H1 (cell line): ENCODE results near the gene STH. TPM values are rescaled to one million over a fixed set of nuclear protein-coding genes. Genes with fewer than 3 reads are reported as not detected.

ENCODE experiments used
- CTCF ChIA-PET: fragments of 300-600 bp; sonication (Branson Sonifier 250); formaldehyde crosslinking; loops from one replicate; lab custom pipeline; 2021; ENCODE audit not compliant: partially characterized antibody; lab: Charles Lee
- POLR2A ChIA-PET: fragments of 300-600 bp; sonication (Branson Sonifier 250); formaldehyde crosslinking; loops from one replicate; lab custom pipeline; 2021; ENCODE audit warnings: inconsistent platforms; ENCODE audit not compliant: partially characterized antibody; lab: Charles Lee
- DNase-seq, 2 experiments: peaks; one replicate each; pipeline versions ENCODE4 v3.0.0 to v3.0.0-alpha.2; 2010 to 2022; ENCODE audit warnings: low spot score in 2 of 2, low read depth in 1 of 2, mixed read lengths in 1 of 2
- FAIRE-seq: peaks from 2 replicates; lab custom pipeline; 2011; peaks lifted over from hg19 to GRCh38; lab: Jason Lieb, UNC
- H2AFZ ChIP-seq: 2 replicates; pipeline ENCODE4 v1.8.1; 2012; ENCODE audit warnings: low read length, inconsistent platforms
- H2AK5ac ChIP-seq: 2 replicates; pipeline ENCODE4 v1.6.1; 2013; ENCODE audit warnings: low read depth, low read length
- H2BK120ac ChIP-seq: replicated peaks from 2 replicates; pipeline ENCODE3; 2013; ENCODE audit warnings: low read depth, low read length, inconsistent platforms
- H2BK12ac ChIP-seq: 2 replicates; pipeline ENCODE4 v1.6.1; 2013; ENCODE audit warnings: low read depth, low read length
- H2BK15ac ChIP-seq: 2 replicates; pipeline ENCODE4 v1.6.1; 2013; ENCODE audit warnings: low read length
- H2BK20ac ChIP-seq: 2 replicates; pipeline ENCODE4 v1.6.1; 2013; ENCODE audit warnings: low read length
- H2BK5ac ChIP-seq: 2 replicates; pipeline ENCODE4 v1.6.1; 2013; ENCODE audit warnings: low read depth, low read length
- H3K14ac ChIP-seq: 2 replicates; pipeline ENCODE4 v1.6.1; 2013; ENCODE audit warnings: inconsistent platforms; ENCODE audit not compliant: insufficient read length
- H3K18ac ChIP-seq: 2 replicates; pipeline ENCODE4 v1.6.1; 2013; ENCODE audit warnings: low read length; ENCODE audit errors: extremely low read depth
- H3K23ac ChIP-seq: 2 replicates; pipeline ENCODE4 v1.6.1; 2013; ENCODE audit warnings: inconsistent platforms; ENCODE audit not compliant: insufficient read length
- H3K23me2 ChIP-seq: 2 replicates; pipeline ENCODE4 v1.6.1; 2013; ENCODE audit warnings: low read depth, low read length
- H3K27ac ChIP-seq: 2 replicates; pipeline ENCODE4 v1.6.1; 2011; ENCODE audit warnings: low read depth, low read length, inconsistent platforms
- H3K27me3 ChIP-seq, 4 experiments: replicated peaks in 1 of 4; 1 replicate in 1 of 4; 2 replicates in 3 of 4; pipeline versions ENCODE4 v1.6.1 to v1.8.1; 2011 to 2013; ENCODE audit warnings: low read length in 3 of 4, mild to moderate bottlenecking in 3 of 4, inconsistent platforms in 2 of 4, mixed read lengths in 2 of 4, moderate library complexity in 1 of 4; ENCODE audit not compliant: control insufficient read depth in 3 of 4, insufficient read depth in 3 of 4; ENCODE audit errors: extremely low read depth in 1 of 4
- H3K36me3 ChIP-seq, 4 experiments: 2 replicates each; pipeline versions ENCODE4 v1.6.1 to v1.8.1; 2011 to 2013; ENCODE audit warnings: mild to moderate bottlenecking in 4 of 4, low read length in 3 of 4, moderate library complexity in 2 of 4, control low read depth in 1 of 4, inconsistent platforms in 1 of 4; ENCODE audit not compliant: insufficient read depth in 4 of 4, control insufficient read depth in 2 of 4
- H3K4ac ChIP-seq: replicated peaks from 2 replicates; pipeline ENCODE3; 2013; ENCODE audit warnings: low read length, low read depth, mixed read lengths, inconsistent platforms; ENCODE audit not compliant: insufficient read length
- H3K4me1 ChIP-seq, 4 experiments: replicated peaks in 1 of 4; 1 replicate in 1 of 4; 2 replicates in 3 of 4; pipeline versions ENCODE4 v1.6.1 to v1.8.1; 2011 to 2013; ENCODE audit warnings: low read length in 3 of 4, inconsistent platforms in 2 of 4, mixed read lengths in 1 of 4; ENCODE audit not compliant: insufficient read depth in 4 of 4, control insufficient read depth in 3 of 4
- H3K4me2 ChIP-seq, 2 experiments: 2 replicates each; pipeline versions ENCODE4 v1.6.1 to v1.8.1; 2011 to 2013; ENCODE audit warnings: low read depth in 2 of 2, low read length in 2 of 2, control low read depth in 1 of 2, inconsistent platforms in 1 of 2, mild to moderate bottlenecking in 1 of 2; ENCODE audit not compliant: insufficient read depth in 1 of 2
- H3K4me3 ChIP-seq, 4 experiments: fragments of 200-600, 300-600 bp in 1 of 4; sonication (generic), shearing (Covaris generic), sonication (Bioruptor Twin) in 1 of 4; 2 replicates each; pipeline versions ENCODE4 v1.5.1 to v1.8.1; 2011 to 2016; ENCODE audit warnings: low read length in 4 of 4, low read depth in 3 of 4, control low read depth in 2 of 4, inconsistent platforms in 2 of 4, mild to moderate bottlenecking in 2 of 4, mixed read lengths in 1 of 4, moderate library complexity in 1 of 4; ENCODE audit not compliant: insufficient read depth in 2 of 4; ENCODE audit errors: extremely low read depth in 1 of 4
- H3K56ac ChIP-seq: replicated peaks from 2 replicates; pipeline ENCODE3; 2013; ENCODE audit warnings: low read depth, mild to moderate bottlenecking, mixed read lengths, low read length, inconsistent platforms; ENCODE audit not compliant: insufficient read length
- H3K79me1 ChIP-seq: 2 replicates; pipeline ENCODE4 v1.6.1; 2013; ENCODE audit warnings: low read depth, low read length, control low read depth
- H3K79me2 ChIP-seq, 2 experiments: 2 replicates each; pipeline versions ENCODE4 v1.6.1 to v1.8.1; 2012 to 2013; ENCODE audit warnings: low read length in 2 of 2, mild to moderate bottlenecking in 2 of 2, inconsistent platforms in 1 of 2; ENCODE audit not compliant: insufficient read depth in 2 of 2, control insufficient read depth in 1 of 2
- H3K9ac ChIP-seq, 4 experiments: replicated peaks in 1 of 4; 1 replicate in 1 of 4; 2 replicates in 3 of 4; pipeline versions ENCODE4 v1.6.1 to v1.8.1; 2011 to 2013; ENCODE audit warnings: low read depth in 3 of 4, low read length in 3 of 4, control low read depth in 2 of 4, mild to moderate bottlenecking in 2 of 4, moderate library complexity in 2 of 4, inconsistent platforms in 1 of 4; ENCODE audit errors: extremely low read depth in 1 of 4
- H3K9me3 ChIP-seq, 2 experiments: 2 replicates each; pipeline versions ENCODE4 v1.6.1 to v1.8.1; 2012 to 2013; ENCODE audit warnings: mild to moderate bottlenecking in 2 of 2, moderate library complexity in 2 of 2, control low read depth in 1 of 2, inconsistent platforms in 1 of 2, low read depth in 1 of 2, low read length in 1 of 2, mixed read lengths in 1 of 2; ENCODE audit not compliant: insufficient read depth in 2 of 2
- H4K20me1 ChIP-seq, 2 experiments: replicated peaks in 1 of 2; 2 replicates each; pipeline versions ENCODE3 to v1.8.1; 2011 to 2013; ENCODE audit warnings: inconsistent platforms in 2 of 2, low read length in 2 of 2, mild to moderate bottlenecking in 1 of 2; ENCODE audit not compliant: insufficient read depth in 2 of 2, control insufficient read depth in 1 of 2
- H4K5ac ChIP-seq: 2 replicates; pipeline ENCODE4 v1.6.1; 2013; ENCODE audit warnings: low read length, low read depth, mixed read lengths, inconsistent platforms; ENCODE audit not compliant: insufficient read length
- H4K8ac ChIP-seq: 2 replicates; pipeline ENCODE4 v1.8.0; 2013; ENCODE audit warnings: mild to moderate bottlenecking, moderate library complexity, low read length, inconsistent platforms; ENCODE audit not compliant: insufficient read depth; ENCODE audit errors: extremely low read depth
- H4K91ac ChIP-seq: replicated peaks from 2 replicates; pipeline ENCODE3; 2013; ENCODE audit warnings: low read length, mixed read lengths, inconsistent platforms; ENCODE audit not compliant: insufficient read length
- CBX8 ChIP-seq: fragments of 300-800, 300-1000 bp; sonication (generic); IDR thresholded peaks from 2 replicates; pipeline ENCODE4 v1.7.1; 2016; ENCODE audit warnings: low read depth, low read length, borderline replicate concordance
- CHD1 ChIP-seq: IDR thresholded peaks from 2 replicates; pipeline ENCODE4 v1.6.1; 2012; ENCODE audit warnings: low read depth, low read length, improper control_type of control experiment
- CREB1 ChIP-seq: IDR thresholded peaks from 2 replicates; pipeline ENCODE4 v1.6.1; 2012; ENCODE audit warnings: inconsistent platforms
- JUND ChIP-seq: IDR thresholded peaks from 2 replicates; pipeline ENCODE4 v1.6.1; 2011; ENCODE audit warnings: mild to moderate bottlenecking, improper control_type of control experiment, low read length
- KDM5A ChIP-seq: fragments of 200-600 bp; IDR thresholded peaks from 2 replicates; pipeline ENCODE4 v1.7.1; 2012; ENCODE audit warnings: mild to moderate bottlenecking, low read length, inconsistent platforms, mixed read lengths
- MAFK ChIP-seq: IDR thresholded peaks from 2 replicates; pipeline ENCODE4 v1.6.1; 2012; ENCODE audit warnings: low read depth, mild to moderate bottlenecking, improper control_type of control experiment, low read length
- NANOG ChIP-seq: IDR thresholded peaks from 2 replicates; pipeline ENCODE4 v1.6.1; 2011; ENCODE audit warnings: low read length, low read depth, mild to moderate bottlenecking, inconsistent platforms; ENCODE audit not compliant: insufficient read depth, poor library complexity, severe bottlenecking
- NRF1 ChIP-seq: IDR thresholded peaks from 2 replicates; pipeline ENCODE4 v1.6.1; 2011; ENCODE audit warnings: mild to moderate bottlenecking, low read depth, low read length, improper control_type of control experiment
- PHF8 ChIP-seq: fragments of 200-600 bp; sonication (generic); conservative IDR thresholded peaks from 2 replicates; pipeline ENCODE4 v1.7.1; 2012; ENCODE audit warnings: low read depth, mild to moderate bottlenecking, inconsistent platforms, low read length, moderate library complexity
- POLR2A ChIP-seq, 2 experiments: IDR thresholded peaks; 1 replicate in 1 of 2; 2 replicates in 1 of 2; pipeline ENCODE4 v1.6.1; 2011; ENCODE audit warnings: low read depth in 2 of 2, low read length in 2 of 2, mild to moderate bottlenecking in 2 of 2; ENCODE audit errors: control extremely low read depth in 1 of 2
- SIRT6 ChIP-seq: IDR thresholded peaks from one replicate; pipeline ENCODE4 v1.7.1; 2012; ENCODE audit warnings: low read length, inconsistent platforms
- whole genome bisulfite sequencing, 2 experiments: shearing (Covaris generic) in 1 of 2; methylation state at CpG; one replicate each; pipeline versions ENCODE4 v1.1.6 to v1.1.7; 2013 to 2015; ENCODE audit warnings: low lambda C conversion rate in 2 of 2, mixed read lengths in 2 of 2, inconsistent platforms in 1 of 2, low coverage in 1 of 2, missing lambda C conversion rate in 1 of 2; ENCODE audit not compliant: insufficient replicate concordance in 2 of 2, insufficient coverage in 1 of 2, insufficient read length in 1 of 2; ENCODE audit errors: extremely low coverage in 1 of 2, missing lambda C conversion rate in 1 of 2; 5-methylcytosine and 5-hydroxymethylcytosine counted together
- long read RNA-seq, 2 experiments: library from RNA in 1 of 2; library from capped mRNA in 1 of 2; stranded (forward); transcript quantifications; one replicate each; pipeline ENCODE4 v2.0.0, GENCODE V29; 2021; ENCODE audit warnings: inconsistent platforms in 1 of 2
- polyA minus RNA-seq, 3 experiments: library from RNA; depleted of rRNA, polyadenylated mRNA; stranded (reverse); fragments of >200 nt; gene quantifications; 1 replicate in 2 of 3; 2 replicates in 1 of 3; pipeline ENCODE4 v1.2.3, GENCODE V29; 2011
- polyA plus RNA-seq, 7 experiments: library from polyadenylated mRNA; depleted of rRNA in 3 of 7; stranded (reverse) in 5 of 7; unstranded in 2 of 7; fragments of >200 nt in 5 of 7; fragments of 200-250 nt in 2 of 7; gene quantifications; 1 replicate in 5 of 7; 2 replicates in 1 of 7; 4 replicates in 1 of 7; pipeline versions ENCODE4 v1.2.1 to v1.2.3, GENCODE V29; 2011 to 2013; ENCODE audit warnings: missing spikeins in 2 of 7, mixed read lengths in 2 of 7
- total RNA-seq: library from RNA; stranded (reverse); fragmentation: NEBNext Ultra II Directional; extraction: Animal tissue kit (Norgen Biotek cat#: 25700); gene quantifications from 2 replicates; pipeline ENCODE4 v1.2.1, GENCODE V29; 2021

The STH gene
- not detected in 2 replicates for total RNA-seq
- not detected in 2 replicates for polyA plus RNA-seq (2011; rRNA removed)
- polyA plus RNA-seq (2011; cell fraction: cytosol; rRNA removed), result not detected
- not detected for polyA plus RNA-seq (2011; cell fraction: nucleus; rRNA removed)
- not detected in 4 replicates for polyA plus RNA-seq (2012, experiment 1 of 2)
- not detected for polyA plus RNA-seq (2012, experiment 2 of 2)
- polyA plus RNA-seq (2013, experiment 1 of 2), result not detected
- not detected for polyA plus RNA-seq (2013, experiment 2 of 2)
- polyA minus RNA-seq (2011; rRNA and poly(A)+ RNA removed), result not detected in 2 replicates
- not detected for polyA minus RNA-seq (2011; cell fraction: cytosol; rRNA and poly(A)+ RNA removed)
- polyA minus RNA-seq (2011; cell fraction: nucleus; rRNA and poly(A)+ RNA removed), result not detected
- long read RNA-seq, experiment 1, result 0 reads
- long read RNA-seq, experiment 2, result 0 reads

GRCh38 chr17:45998987-45999899, at the start of gene STH:
Gene STH (plus strand): TSS chr17:45999250. CDS start chr17:45999280, 30 bp downstream.
- Histone ChIP-seq H4K8ac (no peak within 1 kb of the TSS), H3K36me3 (no peaks in the 10 kb centered on the region), H3K14ac (no peak within 1 kb of the TSS), H3K4me1 (no peaks in the 10 kb centered on the region; a peak in 1 of 7 replicates), H3K23me2 (no peaks in the 10 kb centered on the region), H2BK5ac (no peak within 1 kb of the TSS), H3K79me2 (no peaks in the 10 kb centered on the region), H4K91ac (no peak within 1 kb of the TSS), H3K27me3 (no peaks in the 10 kb centered on the region), H3K9ac (no peak within 1 kb of the TSS; a peak in 1 of 7 replicates), H2AFZ (no peak within 1 kb of the TSS), H3K79me1 (no peaks in the 10 kb centered on the region), H3K56ac (no peak within 1 kb of the TSS), H4K5ac (no peak within 1 kb of the TSS), H3K4me2 (no peak within 1 kb of the TSS), H3K27ac (no peak within 1 kb of the TSS), H2BK120ac (no peak within 1 kb of the TSS), H3K9me3 (no peaks in the 10 kb centered on the region), H2BK15ac (no peak within 1 kb of the TSS), H3K4ac (no peak within 1 kb of the TSS), H3K18ac (no peak within 1 kb of the TSS), H3K4me3 (no peak within 1 kb of the TSS), H3K23ac (no peak within 1 kb of the TSS), H2BK20ac (no peak within 1 kb of the TSS), H4K20me1 (no peaks in the 10 kb centered on the region), H2BK12ac (no peak within 1 kb of the TSS), H2AK5ac (no peak within 1 kb of the TSS)
- POLR2A ChIA-PET, result no interaction called here
- FAIRE-seq (no peak), DNase-seq (no peak)
- 79% methylated on average over 8 of the region's 8 CpGs; no CpG with 5 or more reads in 1 of the 2 experiments for WGBS, 2 experiments
- CTCF ChIA-PET, result interaction anchor here (0.8 to 3.5 kb wide), 4 partner anchors 13 to 29 kb away, joined by 3 to 9 read pairs (median 6); no protein-coding TSS in a partner anchor
- TF ChIP-seq NANOG, result no peak
- TF ChIP-seq SIRT6, result no peak
- TF ChIP-seq KDM5A, result no peak
- no peak for TF ChIP-seq POLR2A (IDR thresholded peaks at IDR 0.05; ENCODE audit: control extremely low read depth in 1 of 2, low read depth in 2 of 2, low read length in 2 of 2)
- TF ChIP-seq PHF8, result no peak
- no peak for TF ChIP-seq CREB1
- TF ChIP-seq MAFK, result no peak
- TF ChIP-seq NRF1, result no peak
- TF ChIP-seq CBX8, result no peak
- TF ChIP-seq CHD1, result no peak
- TF ChIP-seq JUND, result no peak
